Stimulated activated CD8-positive, alpha-beta memory T cell treated with anti-CD3 and anti-CD28 coated beads, Interleukin-2, amount 100 ng/mL, for 1 hour (primary cell): ENCODE data around the gene TRIM49B.
"Not testable (repeated sequence)": the region's sequence is repeated elsewhere in the genome, so short reads cannot be mapped to it uniquely, and the experiment has no call there.

Experiments
- DNase-seq, 2 donors: peaks; one replicate each; pipeline ENCODE4 v3.0.0-alpha.2; 2020; ENCODE audit warnings: low read depth in 2 of 2

The TRIM49B gene

GRCh38 chr11:49028523-49028922 lies at the start of gene TRIM49B:
Gene TRIM49B (plus strand): TSS chr11:49028823. CDS start chr11:49031600, 2,777 bp downstream.
- not testable (repeated sequence) for DNase-seq

GRCh38 chr11:48983785-48984184 lies 44.8 kb upstream of the TRIM49B start, which contains the start of gene TRIM51G:
Gene TRIM51G (minus strand): TSS chr11:48983885. CDS start chr11:48981695, 2,190 bp downstream.
- not testable (repeated sequence) for DNase-seq

GRCh38 chr11:49048229-49048628 lies 19.6 kb downstream of the TRIM49B start:
- not testable (repeated sequence) for DNase-seq

- DNase-seq, result not testable (repeated sequence)
These were observed 21.2 kb downstream of the TRIM49B start for GRCh38 chr11:49049821-49050220.

- DNase-seq, result not testable (repeated sequence)
These were observed 30.4 kb downstream of the TRIM49B start, which contains the start of gene TRIM64C for GRCh38 chr11:49059012-49059411. Gene TRIM64C (minus strand): TSS chr11:49059112. CDS start chr11:49059112, 0 bp downstream.

- not testable (repeated sequence) for DNase-seq
These were observed 41.3 kb downstream of the TRIM49B start for GRCh38 chr11:49069897-49070296.
